Activated T-cell treated with anti-CD3 and anti-CD28 coated beads for 24 hours (primary cell): ENCODE measurements around the gene HTRA3.

Source experiments
- DNase-seq: peaks from one replicate; pipeline ENCODE4 v3.0.0-alpha.2; 2020; ENCODE audit warnings: low read depth

The HTRA3 gene

GRCh38 chr4:8266508-8266907 is 3.0 kb upstream of the HTRA3 start:
- no peak for DNase-seq

GRCh38 chr4:8267077-8267476 is 2.5 kb upstream of the HTRA3 start:
- DNase-seq: no peak

GRCh38 chr4:8268211-8268610 is 1.3 kb upstream of the HTRA3 start:
- DNase-seq: no peak

- no peak for DNase-seq
Measured at GRCh38 chr4:8268901-8269534, 536 bp upstream of the HTRA3 start.

GRCh38 chr4:8270418-8270771 is 841 bp downstream of the HTRA3 start:
- no peak for DNase-seq

- no peak for DNase-seq
Measured at GRCh38 chr4:8270912-8271815, 1.6 kb downstream of the HTRA3 start.

DNA sequence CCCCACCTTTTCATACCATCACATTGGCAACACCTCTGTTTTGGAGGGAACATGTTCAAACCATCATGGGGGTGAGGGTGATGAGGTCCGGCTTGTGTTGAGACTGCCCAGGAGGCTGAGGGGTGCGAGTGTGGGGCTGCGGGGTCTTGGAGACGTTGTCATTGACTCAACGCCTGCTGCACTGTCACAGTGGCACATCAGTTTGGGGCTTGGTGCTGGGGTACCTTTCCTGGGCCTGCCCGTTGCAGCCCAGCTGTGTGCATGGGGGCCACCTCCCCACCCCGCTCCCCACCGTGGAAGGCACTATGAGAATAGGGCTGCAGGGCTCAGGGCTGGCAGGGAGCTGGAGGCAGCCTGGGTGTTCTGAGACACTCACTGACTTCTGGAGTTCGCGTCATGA is 2.3 kb downstream of the HTRA3 start:
- no peak for DNase-seq

GRCh38 chr4:8272472-8273428 is 3.2 kb downstream of the HTRA3 start:
- DNase-seq: no peak

DNA sequence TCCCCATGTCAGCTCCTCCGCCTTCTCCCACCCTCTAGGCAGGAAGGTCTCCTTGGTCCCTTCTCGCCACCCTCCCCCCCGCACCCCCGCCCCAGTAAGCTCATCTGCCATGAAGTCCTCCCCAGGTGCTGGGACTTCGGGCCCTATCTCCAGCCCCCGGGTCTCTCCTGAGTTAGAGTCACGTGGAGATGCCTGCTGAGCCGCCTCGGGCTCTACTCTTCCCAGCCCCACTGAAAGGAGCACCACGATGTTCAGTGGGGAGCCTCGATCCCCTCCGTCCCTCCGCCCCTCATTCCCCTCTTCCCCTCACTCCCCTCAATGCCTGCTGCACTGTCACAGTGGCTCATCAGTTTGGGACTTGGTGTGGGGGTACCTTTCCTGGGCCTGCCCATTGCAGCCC is 3.9 kb downstream of the HTRA3 start:
- DNase-seq: no peak

DNA sequence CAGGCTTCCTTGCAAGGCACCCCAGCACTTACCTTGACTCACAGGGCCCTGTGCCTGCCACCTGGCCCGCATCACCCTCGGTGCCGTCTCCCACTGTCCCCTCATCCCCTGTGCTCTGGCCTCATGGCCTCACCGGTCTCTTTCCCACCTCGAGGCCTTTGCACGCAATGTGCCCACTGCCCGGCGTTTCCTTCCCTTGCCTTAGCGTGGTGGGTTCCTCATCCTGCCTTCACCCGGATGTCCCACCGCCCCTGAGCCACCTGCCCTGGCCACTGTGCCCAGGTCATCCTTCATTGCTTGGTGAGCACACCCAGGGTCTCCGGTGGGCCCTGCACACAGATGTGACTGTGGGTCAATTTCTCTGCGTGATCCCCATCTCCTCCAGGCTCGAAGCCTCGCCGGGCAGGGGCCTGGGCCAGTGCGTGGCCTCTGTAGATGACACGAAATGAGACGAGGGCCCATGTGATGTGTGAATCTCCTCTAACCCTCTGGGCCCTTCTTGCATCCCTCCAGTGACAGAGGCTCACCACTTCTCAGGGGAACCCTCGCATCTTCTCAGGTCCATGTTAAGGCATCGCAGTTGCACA is 4.6 kb downstream of the HTRA3 start:
- no peak for DNase-seq

DNA sequence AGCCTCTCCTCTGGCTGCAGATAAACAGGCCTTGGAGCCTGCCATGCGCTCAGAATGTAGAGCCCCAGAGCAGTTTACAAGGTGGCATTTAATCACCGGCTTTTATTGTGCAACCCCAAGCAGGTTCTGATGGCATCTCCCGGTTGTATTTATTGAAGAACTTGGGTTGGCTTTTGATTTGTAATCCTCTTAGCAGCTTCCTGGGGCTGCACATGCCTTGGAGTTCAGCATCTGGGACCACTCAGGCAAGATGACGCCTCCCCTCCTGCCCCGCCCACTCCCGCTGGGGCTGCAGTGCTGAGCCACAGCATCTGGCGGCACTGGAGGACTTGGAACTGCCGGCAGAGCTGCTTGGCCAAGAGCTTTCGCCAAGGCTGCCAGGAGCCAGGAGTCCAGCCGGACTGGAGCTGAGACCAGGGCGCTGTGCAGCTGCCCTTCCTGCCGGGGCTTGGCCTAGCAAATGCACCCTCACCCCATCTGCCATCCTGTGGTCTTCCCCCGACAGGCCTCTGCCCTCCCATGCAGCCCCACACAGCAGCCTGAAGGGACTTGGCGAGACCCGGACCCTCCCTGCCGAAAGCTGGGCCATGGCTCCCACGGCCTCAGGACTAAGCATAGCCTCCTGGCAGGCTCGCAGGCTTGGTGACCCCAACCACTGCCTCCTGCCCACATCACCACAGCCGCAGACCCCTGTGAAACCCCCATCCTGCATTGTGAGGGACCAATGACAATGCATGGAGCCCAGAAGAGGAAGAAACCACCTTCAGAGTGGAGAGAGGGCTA is 5.4 kb downstream of the HTRA3 start:
- DNase-seq: no peak

GRCh38 chr4:8275548-8275910 is 6.0 kb downstream of the HTRA3 start:
- no peak for DNase-seq

DNA sequence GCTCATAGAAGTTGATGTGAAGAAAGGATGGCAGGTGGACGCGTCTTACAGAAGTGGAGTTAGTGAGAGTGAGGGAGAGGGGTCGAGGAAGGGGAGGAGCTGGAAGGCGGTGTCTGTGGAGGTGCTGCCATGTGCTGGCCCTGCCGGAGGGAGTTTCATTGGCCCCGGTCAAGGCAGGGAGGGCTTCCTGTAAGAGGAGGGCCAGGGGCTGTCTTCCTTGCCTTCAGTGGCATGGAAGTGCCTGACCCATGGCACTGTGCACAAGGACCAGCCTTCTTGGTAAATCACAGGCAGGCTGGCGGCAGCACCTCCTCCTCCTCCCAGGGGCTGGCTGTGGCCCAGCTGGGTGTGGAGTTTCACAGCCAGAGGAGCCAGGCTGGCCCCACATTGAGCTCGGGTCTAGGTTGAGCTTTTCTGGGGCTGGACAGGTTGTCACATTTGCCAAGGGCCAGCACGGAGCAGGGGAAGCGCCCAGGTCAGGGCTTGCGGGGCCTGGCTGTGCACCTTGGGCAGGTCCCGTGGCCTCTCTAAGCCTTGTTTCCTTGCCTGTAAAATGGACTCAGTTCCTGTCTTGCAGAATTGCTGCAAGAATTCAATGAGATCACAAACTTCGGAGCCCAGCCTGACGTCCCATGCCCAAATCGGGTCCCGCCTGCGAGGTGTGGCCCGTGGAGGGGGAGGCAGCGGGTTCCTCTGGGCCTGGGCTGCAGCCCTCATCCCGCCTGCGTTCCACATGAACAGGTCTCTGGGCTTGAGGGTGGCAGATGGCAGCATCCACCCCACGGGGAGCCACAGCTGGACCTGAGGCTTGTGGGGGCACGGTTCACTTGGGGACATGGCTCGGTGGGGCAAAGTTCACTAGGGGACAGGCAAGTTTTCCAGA is 7.0 kb downstream of the HTRA3 start:
- DNase-seq: no peak

DNA sequence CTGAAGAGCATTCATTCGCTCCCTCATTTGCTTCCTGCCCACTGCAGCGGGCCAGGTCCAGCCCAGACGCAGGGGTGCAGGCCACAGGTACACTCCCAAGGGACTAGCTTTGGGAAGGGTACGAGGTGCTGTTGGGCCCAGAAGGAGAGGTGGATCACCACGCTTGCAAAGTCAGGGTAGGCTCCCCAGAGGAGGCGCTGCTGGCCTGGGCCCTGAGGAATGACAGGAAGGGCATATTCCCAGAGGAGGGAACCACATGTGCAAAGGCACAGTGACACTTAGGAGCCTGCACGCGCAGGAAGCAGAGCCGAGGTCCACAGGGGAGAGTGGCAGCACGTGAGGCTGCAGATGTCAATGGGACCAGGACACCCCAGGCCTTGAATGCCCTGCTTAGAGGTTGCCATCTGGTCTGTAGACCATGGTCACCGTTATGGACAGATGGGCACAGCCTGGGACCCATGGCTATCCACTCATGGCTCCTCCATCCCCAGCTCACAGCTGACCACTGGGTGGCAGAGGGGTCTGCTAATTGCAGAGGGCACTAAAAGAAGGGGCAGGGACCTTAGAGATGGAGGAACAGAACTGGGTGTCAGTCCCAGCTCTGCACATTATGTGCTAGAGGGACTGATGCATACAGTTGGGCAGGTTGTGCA is 7.9 kb downstream of the HTRA3 start:
- no peak for DNase-seq

DNA sequence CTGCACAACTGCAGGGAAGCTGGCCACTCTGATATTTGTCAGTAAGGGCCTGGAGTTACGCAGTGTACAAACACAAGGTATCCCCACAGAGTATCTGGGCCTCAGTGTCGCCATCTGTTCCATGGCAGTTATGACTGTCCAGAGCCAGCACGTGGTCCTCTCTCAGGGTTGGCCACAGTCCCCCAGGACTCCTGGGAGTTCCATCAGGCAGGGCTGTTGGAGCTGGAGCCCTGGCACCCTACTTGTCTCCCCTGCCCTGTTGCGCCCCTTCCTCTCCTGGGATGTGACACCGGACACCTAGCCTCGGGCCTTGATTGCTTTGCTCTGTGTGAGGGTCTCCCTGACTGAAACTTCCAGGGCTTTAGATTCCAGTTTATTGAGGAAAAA is 8.4 kb downstream of the HTRA3 start:
- no peak for DNase-seq

- DNase-seq: no peak
Measured at GRCh38 chr4:8278421-8279287, 9.1 kb downstream of the HTRA3 start.

- no peak for DNase-seq
Measured at GRCh38 chr4:8279321-8280157, 10.0 kb downstream of the HTRA3 start.
